CD14-positive monocyte (primary cell): ENCODE measurements around the gene ECPAS. TPM values are rescaled to one million over a fixed set of nuclear protein-coding genes. Genes with fewer than 3 reads are reported as not detected.

Experiments
- DNase-seq, 3 donors: peaks; one replicate each; pipeline ENCODE4 v3.0.0-alpha.2; 2011 to 2022
- H2AFZ ChIP-seq: 2 replicates; pipeline ENCODE4 v1.6.0; 2012; ENCODE audit warnings: mild to moderate bottlenecking, low read depth, low read length, inconsistent platforms; ENCODE audit not compliant: insufficient read depth, poor library complexity, severe bottlenecking
- H3K27ac ChIP-seq, 2 donors: 1 replicate in 1 of 2; 2 replicates in 1 of 2; pipeline ENCODE4 v1.5.1; 2012 to 2013; ENCODE audit warnings: low read length in 2 of 2, control low read depth in 1 of 2, inconsistent platforms in 1 of 2, low read depth in 1 of 2, mild to moderate bottlenecking in 1 of 2
- H3K27me3 ChIP-seq, 2 donors: one replicate each; pipeline versions ENCODE4 v1.6.0 to v1.6.1; 2011 to 2013; ENCODE audit warnings: low read length in 2 of 2; ENCODE audit not compliant: control insufficient read depth in 2 of 2, insufficient read depth in 2 of 2
- H3K36me3 ChIP-seq, 2 donors: replicated peaks in 1 of 2; 1 replicate in 1 of 2; 2 replicates in 1 of 2; pipeline versions ENCODE4 v1.5.1 to v1.6.1; 2012 to 2013; ENCODE audit warnings: low read length in 2 of 2, control low read depth in 1 of 2, inconsistent platforms in 1 of 2, mild to moderate bottlenecking in 1 of 2; ENCODE audit not compliant: insufficient read depth in 2 of 2, control insufficient read depth in 1 of 2
- H3K4me1 ChIP-seq, 2 donors: 1 replicate in 1 of 2; 2 replicates in 1 of 2; pipeline versions ENCODE4 v1.5.1 to v1.6.1; 2012 to 2013; ENCODE audit warnings: low read length in 2 of 2, control low read depth in 1 of 2, inconsistent platforms in 1 of 2, mild to moderate bottlenecking in 1 of 2, moderate library complexity in 1 of 2; ENCODE audit not compliant: insufficient read depth in 2 of 2, control insufficient read depth in 1 of 2
- H3K4me2 ChIP-seq: replicated peaks from 2 replicates; pipeline ENCODE3; 2012; ENCODE audit warnings: low read length, moderate library complexity, mild to moderate bottlenecking; ENCODE audit not compliant: poor library complexity, severe bottlenecking; ENCODE audit errors: extremely low read depth
- H3K4me3 ChIP-seq, 3 experiments: fragments of 200-600 bp in 1 of 3; sonication (generic) in 1 of 3; replicated peaks in 1 of 3; 1 replicate in 2 of 3; 2 replicates in 1 of 3; pipeline ENCODE4 v1.5.1; 2011 to 2013; ENCODE audit warnings: low read length in 3 of 3, mild to moderate bottlenecking in 3 of 3, control low read depth in 2 of 3, low read depth in 2 of 3, inconsistent platforms in 1 of 3, moderate library complexity in 1 of 3
- H3K79me2 ChIP-seq: 2 replicates; pipeline ENCODE4 v1.6.0; 2012; ENCODE audit warnings: mild to moderate bottlenecking, control low read depth, inconsistent platforms, low read length, moderate library complexity; ENCODE audit not compliant: insufficient read depth
- H3K9ac ChIP-seq: 2 replicates; pipeline ENCODE4 v1.6.0; 2017; ENCODE audit warnings: low read length, mild to moderate bottlenecking; ENCODE audit not compliant: insufficient read depth, poor library complexity, severe bottlenecking
- H3K9me3 ChIP-seq, 2 donors: replicated peaks in 1 of 2; 1 replicate in 1 of 2; 2 replicates in 1 of 2; pipeline versions ENCODE4 v1.5.1 to v1.6.1; 2012 to 2013; ENCODE audit warnings: low read length in 2 of 2, control low read depth in 1 of 2; ENCODE audit not compliant: control insufficient read depth in 1 of 2, insufficient read depth in 1 of 2
- H4K20me1 ChIP-seq: 2 replicates; pipeline ENCODE4 v1.6.0; 2012; ENCODE audit warnings: mild to moderate bottlenecking, low read length, control low read depth, moderate library complexity; ENCODE audit not compliant: insufficient read depth
- H3K27ac Mint-ChIP-seq, 7 donors: one replicate each; pipeline ENCODE4 v1.8.0; 2020; ENCODE audit warnings: mild to moderate bottlenecking in 7 of 7, mixed read lengths in 7 of 7, moderate library complexity in 6 of 7, inconsistent platforms in 2 of 7
- H3K27me3 Mint-ChIP-seq, 3 donors: one replicate each; pipeline ENCODE4 v1.8.0; 2021 to 2022; ENCODE audit warnings: low read depth in 3 of 3, mild to moderate bottlenecking in 3 of 3, mixed read lengths in 3 of 3, moderate library complexity in 3 of 3, inconsistent platforms in 1 of 3
- H3K36me3 Mint-ChIP-seq, 2 donors: one replicate each; pipeline ENCODE4 v1.8.0; 2020; ENCODE audit warnings: mixed read lengths in 2 of 2, inconsistent platforms in 1 of 2, mild to moderate bottlenecking in 1 of 2
- H3K4me1 Mint-ChIP-seq: one replicate; pipeline ENCODE4 v1.8.0; 2020; ENCODE audit warnings: mild to moderate bottlenecking, mixed read lengths
- H3K4me3 Mint-ChIP-seq, 2 donors: one replicate each; pipeline ENCODE4 v1.8.0; 2020; ENCODE audit warnings: mild to moderate bottlenecking in 2 of 2, mixed read lengths in 2 of 2, moderate library complexity in 1 of 2
- H3K9me3 Mint-ChIP-seq, 7 donors: one replicate each; pipeline ENCODE4 v1.8.0; 2020 to 2022; ENCODE audit warnings: mixed read lengths in 7 of 7, mild to moderate bottlenecking in 6 of 7, moderate library complexity in 6 of 7, inconsistent platforms in 2 of 7
- CTCF ChIP-seq: fragments of 200-600 bp; IDR thresholded peaks from one replicate; pipeline ENCODE4 v1.8.0; 2022; ENCODE audit warnings: antibody characterized with exemption, mild to moderate bottlenecking
- WGBS: methylation state at CpG from one replicate; pipeline ENCODE4 v1.1.5; 2013; ENCODE audit warnings: missing lambda C conversion rate; ENCODE audit not compliant: insufficient coverage; 5-methylcytosine and 5-hydroxymethylcytosine counted together
- intact Hi-C, 2 donors: fragments of 100-400 bp; cut with micrococcal nuclease; formaldehyde crosslinking; loops; one replicate each; pipeline versions ENCODE4 v1.15.0 to v1.15.1; 2023
- polyA plus RNA-seq, 3 donors: library from polyadenylated mRNA; depleted of rRNA in 1 of 3; unstranded in 2 of 3; stranded (reverse) in 1 of 3; fragments of 300-500 nt in 2 of 3; fragments of >200 nt in 1 of 3; fragmentation: Illumina TruSeq in 2 of 3; gene quantifications; 1 replicate in 2 of 3; 2 replicates in 1 of 3; pipeline ENCODE4 v1.2.3, GENCODE V29; 2012 to 2021

The ECPAS gene
- polyA plus RNA-seq, 3 donors, result 7.4 to 27.6 (median 15.9) TPM

- Histone ChIP-seq H4K20me1 (no peaks in the 10 kb centered on the region), H3K27me3 (no peaks in the 10 kb centered on the region), H3K9ac (no peak overlapping the region), H3K4me3 (no peak overlapping the region), H3K36me3 (peaks cover 44 to 56% of the 10 kb centered on the region in 2 donors), H3K4me1 (no peaks in the 10 kb centered on the region), H3K4me2 (no peak overlapping the region), H2AFZ (no peak overlapping the region), H3K9me3 (no peaks in the 10 kb centered on the region), H3K27ac (no peak overlapping the region), H3K79me2 (no peaks in the 10 kb centered on the region)
- intact Hi-C loops, result no loop called here
- no CpG with 5 or more reads among the region's 2 CpGs for WGBS
- no peak for TF ChIP-seq CTCF
- H3K27me3 Mint-ChIP-seq, result peaks cover 0 to 2% (median 2%) of the 10 kb centered on the region in 3 donors
- no peak overlapping the region for H3K4me3 Mint-ChIP-seq
- no peak overlapping the region for H3K27ac Mint-ChIP-seq
- H3K4me1 Mint-ChIP-seq, result no peaks in the 10 kb centered on the region
- H3K9me3 Mint-ChIP-seq, result peaks cover 0 to 2% (median 0%) of the 10 kb centered on the region in 7 donors
- no peak for DNase-seq
- H3K36me3 Mint-ChIP-seq, result peaks cover 53 to 54% of the 10 kb centered on the region in 2 donors
Measured at GRCh38 chr9:111360881-111361280, 123.3 kb downstream of the ECPAS start.

GRCh38 chr9:111356481-111357244, 127.5 kb downstream of the ECPAS start:
- Histone ChIP-seq H3K79me2 (no peaks in the 10 kb centered on the region), H3K9me3 (no peaks in the 10 kb centered on the region), H3K36me3 (peaks cover 8 to 17% of the 10 kb centered on the region in 2 donors), H2AFZ (no peak overlapping the region), H3K27me3 (no peaks in the 10 kb centered on the region), H3K4me2 (no peak overlapping the region), H4K20me1 (no peaks in the 10 kb centered on the region), H3K9ac (no peak overlapping the region), H3K4me3 (no peak overlapping the region), H3K4me1 (no peaks in the 10 kb centered on the region), H3K27ac (no peak overlapping the region)
- TF ChIP-seq CTCF, result no peak
- intact Hi-C loops, result no loop called here
- no peak for DNase-seq
- WGBS, result 100% methylated on average over 1 of the region's 11 CpGs
- no peak overlapping the region for H3K27ac Mint-ChIP-seq
- no peaks in the 10 kb centered on the region for H3K4me1 Mint-ChIP-seq
- peaks cover 0 to 13% (median 2%) of the 10 kb centered on the region in 7 donors for H3K9me3 Mint-ChIP-seq
- H3K27me3 Mint-ChIP-seq, result peaks cover 0 to 4% (median 2%) of the 10 kb centered on the region in 3 donors
- peaks cover 14 to 15% of the 10 kb centered on the region in 2 donors for H3K36me3 Mint-ChIP-seq
- no peak overlapping the region for H3K4me3 Mint-ChIP-seq
